Heart right ventricle (tissue), 16 donors: ENCODE data around the gene WWOX. TPM values are rescaled to one million over a fixed set of nuclear protein-coding genes. Genes with fewer than 3 reads are reported as not detected.

Experiments used
- ATAC-seq, 8 donors: fragments of 200-7000 bp; cut with Tn5 transposase; one replicate each; pipeline ENCODE4 v1.9.1; 2020; ENCODE audit warnings: mild to moderate bottlenecking in 8 of 8, moderate library complexity in 8 of 8, moderate number of reproducible peaks in 1 of 8
- DNase-seq, 2 donors: peaks; one replicate each; pipeline ENCODE4 v3.0.0-alpha.2; 2020
- H3K27ac ChIP-seq, 10 donors: fragments of 200-600 bp; sonication (generic) in 2 of 10; one replicate each; pipeline versions ENCODE4 v1.5.0 to v1.8.0; 2020 to 2022; ENCODE audit warnings: mild to moderate bottlenecking in 3 of 10
- H3K27me3 ChIP-seq, 7 donors: fragments of 200-600 bp; one replicate each; pipeline ENCODE4 v1.8.0; 2021 to 2022; ENCODE audit warnings: mild to moderate bottlenecking in 2 of 7
- H3K36me3 ChIP-seq, 9 donors: fragments of 200-600 bp; sonication (generic) in 1 of 9; one replicate each; pipeline versions ENCODE4 v1.5.0 to v1.8.0; 2020 to 2022; ENCODE audit warnings: mild to moderate bottlenecking in 2 of 9
- H3K4me1 ChIP-seq, 9 donors: fragments of 200-600 bp; sonication (generic) in 1 of 9; one replicate each; pipeline versions ENCODE4 v1.5.0 to v1.8.0; 2020 to 2022; ENCODE audit warnings: mild to moderate bottlenecking in 4 of 9
- H3K4me3 ChIP-seq, 10 donors: fragments of 200-600 bp; sonication (generic) in 2 of 10; one replicate each; pipeline versions ENCODE4 v1.5.0 to v1.8.0; 2020 to 2022; ENCODE audit warnings: mild to moderate bottlenecking in 7 of 10, moderate library complexity in 2 of 10
- H3K9me3 ChIP-seq, 11 donors: fragments of 200-600 bp in 10 of 11; sonication (generic) in 2 of 11; one replicate each; pipeline versions ENCODE4 v1.5.0 to v1.8.0; 2013 to 2022; ENCODE audit warnings: mild to moderate bottlenecking in 2 of 11, control low read depth in 1 of 11, moderate library complexity in 1 of 11
- CTCF ChIP-seq, 9 donors: fragments of 200-600 bp; sonication (generic) in 2 of 9; IDR thresholded peaks; one replicate each; pipeline versions ENCODE4 v1.5.0 to v1.8.0; 2021 to 2022; ENCODE audit warnings: antibody characterized with exemption in 9 of 9, mild to moderate bottlenecking in 5 of 9, moderate library complexity in 1 of 9
- WGBS, 2 donors: extraction: QIAGEN DNeasy Blood & Tissue Kit; methylation state at CpG; one replicate each; pipeline ENCODE4 v1.1.7; 2013; ENCODE audit warnings: inconsistent platforms in 1 of 2; 5-methylcytosine and 5-hydroxymethylcytosine counted together
- intact Hi-C, 10 donors: fragments of 100-400 bp; cut with DNase I; formaldehyde crosslinking; loops; one replicate each; pipeline versions ENCODE4 v1.11.1 to v1.14.2; 2022
- polyA plus RNA-seq, 2 donors: library from polyadenylated mRNA; stranded (reverse); fragments of 200-250 nt; gene quantifications; one replicate each; pipeline ENCODE4 v1.2.3, GENCODE V29; 2013
- total RNA-seq, 10 donors: library from RNA; stranded (reverse); fragmentation: NEBNext Ultra II Directional in 3 of 10; extraction: Animal tissue kit (Norgen Biotek cat#: 25700) in 3 of 10; gene quantifications; one replicate each; pipeline versions ENCODE4 v1.2.1 to v1.2.4, GENCODE V29; 2021 to 2023
- donor health status: Arrhythmogenic right ventricular cardiomyopathy.
- donor health status: ischemic (EF 13 %, LVEDD 7.1; RV severe dilation, severe dysfunction).
- donor health status: healthy with polysubstance abuse.
- donor health status: DM: no; HTN: yes; CAD: no.
- donor health status: DM: no; HTN: no; CAD: no.
- donor health status: ischemic (EF 25% LVEDD 6.9; RV normal size, moderate dysfunction).
- donor health status: ischemic (EF 25% LVEDD 5.7; RV mildly dilated, moderate dysfunction).
- donor health status: healthy.
- donor health status: DM: yes; HTN: yes; CAD: no.
- donor health status: Ischemic cardiomyopathy.
- donor health status: ischemic (EF 35%, LVEDD 5.7; RV mildly dilated, moderate dysfunction).
- donor health status: nonischemic (EF 11% LVEDD 7.7; RV severe dilation, severe dysfunction).
- donor health status: DM: yes; HTN: yes; CAD: no.
- donor health status: PGD.
- donor health status: ischemic (EF 29% LVEDD 5.4; RV normal size, mild dysfunction).
- donor health status: nonischemic (EF 23%, LVEDD 6.1; RV moderate dilation, normal function).

The WWOX gene
- total and polyA plus RNA-seq, 12 donors = 4.9 to 15.0 (median 9.9) TPM

- H3K27ac ChIP-seq = no peak overlapping the region
- 80 to 88% methylated on average over 3 of the region's 3 CpGs for WGBS, 2 donors
- no peaks in the 10 kb centered on the region for H3K9me3 ChIP-seq
- intact Hi-C loops = no loop called here
- no peak for DNase-seq
- H3K36me3 ChIP-seq = no peaks in the 10 kb centered on the region
- no peak for ATAC-seq
- H3K4me1 ChIP-seq = peaks cover 0 to 3% (median 0%) of the 10 kb centered on the region in 9 donors
- H3K27me3 ChIP-seq = no peaks in the 10 kb centered on the region
- no peak for TF ChIP-seq CTCF (IDR thresholded peaks at IDR 0.05)
- no peak overlapping the region for H3K4me3 ChIP-seq
These were observed 484.0 kb downstream of the WWOX start for GRCh38 chr16:78583441-78583840.

DNA sequence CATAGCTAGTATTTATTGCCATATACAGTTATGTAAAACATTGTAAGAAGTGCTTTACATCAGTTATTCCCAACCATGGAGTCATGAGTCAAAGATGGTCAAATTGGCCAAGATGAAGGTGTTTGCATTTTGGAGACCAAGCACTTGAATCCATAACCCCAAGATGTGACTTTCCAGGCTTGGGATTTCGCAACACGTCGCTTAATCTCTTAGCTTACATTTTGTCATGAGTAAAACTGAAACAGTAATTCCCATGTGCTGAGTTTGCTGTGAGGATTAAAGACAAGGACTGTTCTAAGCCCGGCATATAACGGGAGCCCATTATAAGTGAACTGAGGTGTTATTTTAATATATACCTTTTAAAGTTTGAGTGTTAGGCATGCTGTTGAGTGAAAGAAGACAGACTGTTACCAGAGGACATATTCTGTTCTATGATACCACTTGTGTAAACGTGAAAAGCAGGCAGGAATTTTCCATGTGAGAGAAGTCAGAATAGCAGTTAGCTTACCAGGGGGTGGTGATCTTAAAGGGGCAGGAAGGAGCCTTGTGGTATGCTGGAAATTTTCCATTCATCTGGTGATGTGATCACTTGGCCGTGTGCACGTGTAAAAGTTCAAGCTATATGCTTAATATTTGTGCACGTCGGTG is 484.9 kb downstream of the WWOX start:
- DNase-seq (no peak), ATAC-seq (peak in 2 of 8 donors; percentile 42 to 62)
- intact Hi-C loops = no loop called here
- WGBS, 2 donors = 66 to 74% methylated on average over 10 of the region's 10 CpGs
- no peak for TF ChIP-seq CTCF (IDR thresholded peaks at IDR 0.05)
- Histone ChIP-seq H3K4me3 (no peak overlapping the region), H3K4me1 (peaks cover 0 to 3% (median 0%) of the 10 kb centered on the region in 9 donors), H3K27me3 (no peaks in the 10 kb centered on the region), H3K9me3 (no peaks in the 10 kb centered on the region), H3K36me3 (no peaks in the 10 kb centered on the region), H3K27ac (no peak overlapping the region)

GRCh38 chr16:78584991-78585390 is 485.5 kb downstream of the WWOX start:
- 86 to 87% methylated on average over 8 of the region's 8 CpGs for WGBS, 2 donors
- TF ChIP-seq CTCF (IDR thresholded peaks at IDR 0.05) = no peak
- Histone ChIP-seq H3K27ac (no peak overlapping the region), H3K9me3 (no peaks in the 10 kb centered on the region), H3K27me3 (no peaks in the 10 kb centered on the region), H3K4me3 (no peak overlapping the region), H3K4me1 (peaks cover 0 to 3% (median 0%) of the 10 kb centered on the region in 9 donors), H3K36me3 (no peaks in the 10 kb centered on the region)
- ATAC-seq = no peak
- intact Hi-C loops = no loop called here
- DNase-seq = no peak

GRCh38 chr16:78589331-78589730 is 489.9 kb downstream of the WWOX start:
- intact Hi-C loops = no loop called here

More at GRCh38 chr16:78589331-78589730, 489.9 kb downstream of the WWOX start:
- DNase-seq = no peak
- Histone ChIP-seq H3K9me3 (no peaks in the 10 kb centered on the region), H3K4me1 (peaks cover 0 to 3% (median 0%) of the 10 kb centered on the region in 9 donors), H3K36me3 (no peaks in the 10 kb centered on the region), H3K27me3 (no peaks in the 10 kb centered on the region), H3K27ac (no peak overlapping the region), H3K4me3 (no peak overlapping the region)
- TF ChIP-seq CTCF (IDR thresholded peaks at IDR 0.05) = no peak
- no peak for ATAC-seq
- WGBS, 2 donors = 98 to 99% methylated on average over 3 of the region's 3 CpGs
